Panc1 (cell line): ENCODE measurements around the gene CCDC171. TPM values are rescaled to one million over a fixed set of nuclear protein-coding genes. Genes with fewer than 3 reads are reported as not detected.

Source experiments
- ATAC-seq: fragments of 200-7000 bp; cut with Tn5 transposase; 2 replicates; pipeline ENCODE4 v1.9.1; 2020; ENCODE audit warnings: mild to moderate bottlenecking, moderate library complexity
- BruUV-seq: library from RNA; stranded (reverse); fragments of 400-500 nt; replicated peaks from 2 replicates; lab custom pipeline; 2021; lab: Mats Ljungman, UMichigan
- CTCF ChIA-PET: fragments of 300-600 bp; sonication (Branson Sonifier 250); formaldehyde crosslinking; loops from one replicate; lab custom pipeline; 2022; ENCODE audit warnings: antibody characterized with exemption; lab: Charles Lee
- POLR2A ChIA-PET: fragments of 300-600 bp; sonication (Branson Sonifier 250); formaldehyde crosslinking; loops from one replicate; lab custom pipeline; 2022; ENCODE audit warnings: antibody characterized with exemption; lab: Charles Lee
- DNase-seq: peaks from one replicate; pipeline ENCODE4 v3.0.0-alpha.2; 2010; ENCODE audit warnings: low read depth, low spot score
- H3K27ac ChIP-seq: 2 replicates; pipeline ENCODE4 v1.5.1; 2011; ENCODE audit warnings: mild to moderate bottlenecking, low read length, inconsistent platforms
- H3K27me3 ChIP-seq: fragments of 200-500 bp; sonication (Bioruptor generic); 2 replicates; pipeline ENCODE4 v1.6.0; 2014; ENCODE audit warnings: low read length, inconsistent platforms; ENCODE audit not compliant: control insufficient read depth, insufficient read depth
- H3K36me3 ChIP-seq: fragments of 200-500 bp; sonication (Bioruptor generic); 2 replicates; pipeline ENCODE4 v1.5.1; 2014; ENCODE audit warnings: inconsistent platforms, mild to moderate bottlenecking, low read length, moderate library complexity; ENCODE audit not compliant: control insufficient read depth, insufficient read depth
- H3K4me1 ChIP-seq: 2 replicates; pipeline ENCODE4 v1.5.1; 2011; ENCODE audit warnings: inconsistent platforms, mild to moderate bottlenecking, low read length, moderate library complexity; ENCODE audit not compliant: control insufficient read depth, insufficient read depth
- H3K4me3 ChIP-seq, 2 experiments: 2 replicates each; pipeline ENCODE4 v1.5.1; 2011 to 2012; ENCODE audit warnings: low read depth in 2 of 2, low read length in 2 of 2, mild to moderate bottlenecking in 2 of 2, inconsistent platforms in 1 of 2, moderate library complexity in 1 of 2
- H3K9me3 ChIP-seq: fragments of 200-500 bp; sonication (Bioruptor generic); 2 replicates; pipeline ENCODE4 v1.5.1; 2014; ENCODE audit warnings: low read depth, mild to moderate bottlenecking, inconsistent platforms, low read length, moderate library complexity; ENCODE audit not compliant: control insufficient read depth, insufficient read depth
- POLR2AphosphoS5 ChIP-seq: IDR thresholded peaks from 2 replicates; pipeline ENCODE4 v1.6.1; 2012; ENCODE audit warnings: mild to moderate bottlenecking, low read depth, low read length, moderate library complexity
- SIN3A ChIP-seq: IDR thresholded peaks from 2 replicates; pipeline ENCODE4 v1.6.1; 2012; ENCODE audit warnings: low read depth, mild to moderate bottlenecking, low read length, moderate library complexity, borderline replicate concordance; ENCODE audit not compliant: insufficient read depth
- TCF7L2 ChIP-seq: IDR thresholded peaks from 2 replicates; pipeline ENCODE4 v1.6.1; 2011; ENCODE audit warnings: mild to moderate bottlenecking, low read depth, low read length, inconsistent platforms
- in situ Hi-C: cut with HindIII; loops from 2 replicates; pipeline ENCODE4 v1.10.0; 2016; ENCODE audit warnings: low sequenced_read_pairs, low pct_unique_long_range_greater_than_20kb
- intact Hi-C: fragments of 100-400 bp; cut with micrococcal nuclease; formaldehyde crosslinking; loops from one replicate; pipeline ENCODE4 v1.10.0; 2022; ENCODE audit not compliant: unreplicated experiment
- total RNA-seq: library from RNA; stranded (reverse); gene quantifications from one replicate; pipeline ENCODE4 v1.2.1, GENCODE V29; 2021; ENCODE audit not compliant: unreplicated experiment
- TF ChIP-seq, protein P1 (sequence below), 2 experiments: IDR thresholded peaks; 2 replicates each; pipeline ENCODE4 v1.6.1; 2011 to 2012; ENCODE audit warnings: low read depth in 2 of 2, control low read depth in 1 of 2, low read length in 1 of 2, mild to moderate bottlenecking in 1 of 2, moderate library complexity in 1 of 2; ENCODE audit not compliant: insufficient read depth in 1 of 2
- TF ChIP-seq, protein P2 (sequence below): fragments of 450-650 bp; IDR thresholded peaks from 2 replicates; pipeline ENCODE4 v1.5.1; 2017; ENCODE audit warnings: mild to moderate bottlenecking

Gene CCDC171
- total RNA-seq, 1 experiment from 2014 or later, result 1.5 TPM

DNA sequence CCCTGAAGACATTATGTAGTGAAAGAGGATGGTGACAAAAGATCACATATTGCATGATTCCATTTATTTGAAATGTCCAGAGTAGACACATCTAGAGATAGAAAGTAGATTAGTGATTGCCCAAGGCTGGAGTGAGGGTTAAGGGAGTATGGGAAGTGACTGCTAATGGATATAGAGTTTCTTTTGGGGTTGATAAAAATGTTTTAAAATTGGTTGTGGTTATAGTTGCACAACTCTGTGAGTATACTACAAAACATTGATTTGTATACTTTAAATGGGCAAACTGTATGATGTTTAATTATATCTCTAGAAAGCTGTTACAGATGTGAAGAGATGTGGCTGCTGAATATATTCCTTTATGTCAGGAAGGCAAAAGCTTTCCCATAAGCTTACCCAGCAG is 202.8 kb downstream of the CCDC171 start:
- H3K4me3 ChIP-seq, result no peak overlapping the region
- CTCF ChIA-PET, result no interaction called here
- BruUV-seq, result no TSS peak
- TF ChIP-seq SIN3A (no peak), TCF7L2 (no peak), POLR2AphosphoS5 (no peak)
- TF ChIP-seq, protein P1, sequence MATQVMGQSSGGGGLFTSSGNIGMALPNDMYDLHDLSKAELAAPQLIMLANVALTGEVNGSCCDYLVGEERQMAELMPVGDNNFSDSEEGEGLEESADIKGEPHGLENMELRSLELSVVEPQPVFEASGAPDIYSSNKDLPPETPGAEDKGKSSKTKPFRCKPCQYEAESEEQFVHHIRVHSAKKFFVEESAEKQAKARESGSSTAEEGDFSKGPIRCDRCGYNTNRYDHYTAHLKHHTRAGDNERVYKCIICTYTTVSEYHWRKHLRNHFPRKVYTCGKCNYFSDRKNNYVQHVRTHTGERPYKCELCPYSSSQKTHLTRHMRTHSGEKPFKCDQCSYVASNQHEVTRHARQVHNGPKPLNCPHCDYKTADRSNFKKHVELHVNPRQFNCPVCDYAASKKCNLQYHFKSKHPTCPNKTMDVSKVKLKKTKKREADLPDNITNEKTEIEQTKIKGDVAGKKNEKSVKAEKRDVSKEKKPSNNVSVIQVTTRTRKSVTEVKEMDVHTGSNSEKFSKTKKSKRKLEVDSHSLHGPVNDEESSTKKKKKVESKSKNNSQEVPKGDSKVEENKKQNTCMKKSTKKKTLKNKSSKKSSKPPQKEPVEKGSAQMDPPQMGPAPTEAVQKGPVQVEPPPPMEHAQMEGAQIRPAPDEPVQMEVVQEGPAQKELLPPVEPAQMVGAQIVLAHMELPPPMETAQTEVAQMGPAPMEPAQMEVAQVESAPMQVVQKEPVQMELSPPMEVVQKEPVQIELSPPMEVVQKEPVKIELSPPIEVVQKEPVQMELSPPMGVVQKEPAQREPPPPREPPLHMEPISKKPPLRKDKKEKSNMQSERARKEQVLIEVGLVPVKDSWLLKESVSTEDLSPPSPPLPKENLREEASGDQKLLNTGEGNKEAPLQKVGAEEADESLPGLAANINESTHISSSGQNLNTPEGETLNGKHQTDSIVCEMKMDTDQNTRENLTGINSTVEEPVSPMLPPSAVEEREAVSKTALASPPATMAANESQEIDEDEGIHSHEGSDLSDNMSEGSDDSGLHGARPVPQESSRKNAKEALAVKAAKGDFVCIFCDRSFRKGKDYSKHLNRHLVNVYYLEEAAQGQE (IDR thresholded peaks at IDR 0.05; ENCODE audit: insufficient read depth in 1 of 2, low read depth in 2 of 2, low read length in 1 of 2), result no peak
- TF ChIP-seq, protein P2, sequence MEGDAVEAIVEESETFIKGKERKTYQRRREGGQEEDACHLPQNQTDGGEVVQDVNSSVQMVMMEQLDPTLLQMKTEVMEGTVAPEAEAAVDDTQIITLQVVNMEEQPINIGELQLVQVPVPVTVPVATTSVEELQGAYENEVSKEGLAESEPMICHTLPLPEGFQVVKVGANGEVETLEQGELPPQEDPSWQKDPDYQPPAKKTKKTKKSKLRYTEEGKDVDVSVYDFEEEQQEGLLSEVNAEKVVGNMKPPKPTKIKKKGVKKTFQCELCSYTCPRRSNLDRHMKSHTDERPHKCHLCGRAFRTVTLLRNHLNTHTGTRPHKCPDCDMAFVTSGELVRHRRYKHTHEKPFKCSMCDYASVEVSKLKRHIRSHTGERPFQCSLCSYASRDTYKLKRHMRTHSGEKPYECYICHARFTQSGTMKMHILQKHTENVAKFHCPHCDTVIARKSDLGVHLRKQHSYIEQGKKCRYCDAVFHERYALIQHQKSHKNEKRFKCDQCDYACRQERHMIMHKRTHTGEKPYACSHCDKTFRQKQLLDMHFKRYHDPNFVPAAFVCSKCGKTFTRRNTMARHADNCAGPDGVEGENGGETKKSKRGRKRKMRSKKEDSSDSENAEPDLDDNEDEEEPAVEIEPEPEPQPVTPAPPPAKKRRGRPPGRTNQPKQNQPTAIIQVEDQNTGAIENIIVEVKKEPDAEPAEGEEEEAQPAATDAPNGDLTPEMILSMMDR, result no peak
- POLR2A ChIA-PET, result no interaction called here
- no peaks in the 10 kb centered on the region for H3K36me3 ChIP-seq
- H3K27me3 ChIP-seq, result no peaks in the 10 kb centered on the region
- H3K9me3 ChIP-seq, result no peaks in the 10 kb centered on the region
- DNase-seq (no peak), ATAC-seq (no peak)
- H3K27ac ChIP-seq, result no peak overlapping the region
- intact Hi-C loops (no loop called here), in situ Hi-C loops (no loop called here)
- no peaks in the 10 kb centered on the region for H3K4me1 ChIP-seq

DNA sequence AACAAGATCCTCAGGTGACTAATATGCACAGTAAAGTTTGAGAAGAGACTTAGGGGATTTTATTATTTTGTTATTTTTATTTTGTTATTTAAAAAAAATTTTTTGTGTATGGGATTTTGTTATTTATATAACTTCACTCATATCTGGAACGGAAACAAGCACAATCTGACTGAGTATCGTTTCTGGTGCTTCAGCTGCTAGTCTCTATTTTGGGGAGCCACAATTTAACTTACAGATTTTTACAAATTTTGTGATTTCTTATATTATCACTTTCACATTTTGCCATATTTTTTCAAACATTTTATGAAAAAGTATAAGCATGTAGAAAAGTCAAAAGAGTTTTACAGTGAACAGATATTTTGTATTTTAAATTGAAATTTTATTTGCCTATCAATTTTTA is 208.7 kb downstream of the CCDC171 start:
- no peaks in the 10 kb centered on the region for H3K9me3 ChIP-seq
- H3K36me3 ChIP-seq, result no peaks in the 10 kb centered on the region
- DNase-seq, result no peak
- no peak for ATAC-seq
- intact Hi-C loops (no loop called here), in situ Hi-C loops (no loop called here)
- no TSS peak for BruUV-seq
- H3K4me1 ChIP-seq, result no peaks in the 10 kb centered on the region
- ChIA-PET CTCF (no interaction called here), POLR2A (no interaction called here)
- TF ChIP-seq, protein P1 (IDR thresholded peaks at IDR 0.05; ENCODE audit: insufficient read depth in 1 of 2, low read depth in 2 of 2, low read length in 1 of 2), result no peak
- TF ChIP-seq POLR2AphosphoS5 (no peak), SIN3A (no peak), TCF7L2 (no peak)
- TF ChIP-seq, protein P2, result no peak
- no peak overlapping the region for H3K27ac ChIP-seq
- H3K4me3 ChIP-seq, result no peak overlapping the region
- H3K27me3 ChIP-seq, result no peaks in the 10 kb centered on the region
